G401 (cell line): ENCODE data around the gene SNAPC4. TPM values are rescaled to one million over a fixed set of nuclear protein-coding genes. Genes with fewer than 3 reads are reported as not detected.
A peak's percentile ranks its signal among the peaks of the same experiment; 100 is the strongest.

Experiments used
- DNase-seq: peaks from one replicate; pipeline ENCODE4 v3.0.0-alpha.2; 2015; ENCODE audit warnings: low spot score
- in situ Hi-C: cut with HindIII; loops from 2 replicates; pipeline ENCODE4 v1.10.0; 2016; ENCODE audit warnings: low sequenced_read_pairs, mixed read lengths
- total RNA-seq: library from RNA; depleted of rRNA; stranded (reverse); fragments of >200 nt; shearing (Covaris generic); gene quantifications from 2 replicates; pipeline ENCODE4 v1.2.3, GENCODE V29; 2014

Gene SNAPC4
- total RNA-seq, 1 experiment from 2014 or later = 12.4 TPM

DNA sequence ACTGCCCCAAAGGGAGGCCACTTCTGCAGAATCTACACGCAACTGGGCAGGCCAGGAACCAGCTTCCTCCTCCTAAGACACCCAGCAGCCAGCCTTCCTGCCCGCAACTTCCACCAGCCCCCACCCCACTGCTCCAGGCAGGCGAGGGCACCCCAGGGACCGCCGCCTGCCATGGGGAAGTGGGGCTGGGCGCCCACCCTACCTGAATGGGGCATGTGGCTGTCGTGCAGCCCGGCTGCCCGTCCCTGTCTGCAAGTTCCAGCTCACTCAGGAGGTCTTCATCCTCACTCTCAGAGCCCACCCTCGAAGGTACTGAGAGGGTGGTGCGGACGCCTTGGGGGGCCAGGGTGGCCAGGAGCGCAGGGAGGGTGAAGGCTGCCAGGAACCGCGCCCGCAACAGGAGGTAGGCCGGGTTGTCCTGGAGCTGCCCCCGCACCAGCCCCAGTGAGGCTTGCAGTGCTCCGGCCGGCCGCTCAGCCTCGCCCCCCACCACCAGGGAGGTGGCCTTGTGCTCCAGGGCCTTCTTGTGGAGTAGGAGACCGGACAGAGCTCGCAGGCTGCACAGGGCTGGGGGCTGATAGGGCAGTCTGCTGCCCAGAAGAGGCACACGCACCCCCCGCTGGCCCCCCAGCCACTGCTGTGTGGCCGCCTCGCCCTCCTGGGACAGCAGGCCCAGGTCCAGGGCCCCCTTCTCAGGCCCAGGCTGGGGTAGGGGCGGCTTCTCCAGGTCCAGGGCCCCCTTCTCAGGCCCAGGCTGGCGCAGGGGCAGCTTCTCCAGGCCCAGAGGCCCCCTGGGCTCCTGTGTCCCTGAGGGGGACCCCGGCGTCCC lies 22.4 kb downstream of the SNAPC4 start:
- DNase-seq = no peak
- in situ Hi-C loops = no loop called here

DNA sequence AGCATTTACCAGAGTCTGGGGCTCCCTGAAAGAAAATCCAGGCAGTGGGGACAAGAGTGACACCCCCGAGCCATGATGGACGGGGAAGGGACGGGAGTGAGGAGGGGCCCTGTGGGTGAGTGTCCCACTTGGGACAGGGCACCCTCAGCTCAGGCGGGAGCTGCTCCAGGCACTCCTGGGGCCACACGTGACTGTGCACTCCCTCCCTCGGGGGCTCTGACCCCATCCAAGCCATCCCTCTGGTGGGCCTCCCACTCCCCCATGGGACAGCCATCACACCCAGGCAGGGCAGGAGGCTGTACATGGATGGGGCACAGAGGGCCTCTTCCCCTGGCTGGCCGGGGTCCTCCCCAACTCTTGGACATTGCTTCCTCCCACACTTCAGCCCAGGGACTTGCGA lies 23.5 kb downstream of the SNAPC4 start:
- in situ Hi-C loops = no loop called here
- DNase-seq = no peak

DNA sequence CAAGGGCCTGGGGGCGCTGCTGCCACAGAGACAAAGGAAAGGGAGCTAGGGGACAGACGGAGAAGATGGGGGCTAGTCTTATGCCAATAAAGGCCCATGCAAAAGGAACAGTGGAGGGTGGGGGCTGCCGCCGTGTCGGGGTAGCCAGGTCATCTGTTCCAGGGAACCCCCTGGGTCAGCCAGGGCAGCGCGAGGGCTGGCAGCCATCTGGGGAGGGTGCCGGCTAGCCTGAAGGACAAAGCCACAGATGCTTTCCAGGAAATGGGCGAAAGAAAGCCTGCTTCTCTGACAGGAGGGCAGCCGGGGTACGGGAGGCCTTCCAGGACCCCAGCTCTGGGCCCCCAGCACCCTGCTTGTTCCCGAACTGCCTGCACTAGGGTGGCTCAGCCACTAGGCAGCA lies 24.9 kb downstream of the SNAPC4 start:
- no peak for DNase-seq
- in situ Hi-C loops = no loop called here

DNA sequence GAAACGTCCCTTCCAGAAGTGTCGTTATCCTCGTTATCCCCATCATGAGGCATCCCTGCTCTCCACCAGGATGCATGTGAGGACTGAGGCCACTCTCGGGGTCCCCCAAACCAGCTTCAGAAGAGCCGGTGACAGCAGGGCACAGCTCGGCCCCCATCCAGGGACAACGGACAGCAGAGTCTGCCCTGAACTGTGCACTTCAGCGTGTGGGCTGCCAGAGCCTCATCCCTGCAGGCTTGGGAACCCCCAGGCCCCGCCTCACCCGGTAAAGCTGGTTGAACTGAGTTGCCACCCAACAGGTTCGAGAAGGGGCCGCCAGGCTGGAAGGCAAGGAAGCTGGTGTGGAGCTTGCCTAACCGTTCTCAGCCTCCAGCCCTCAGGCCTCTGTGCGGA lies 25.8 kb downstream of the SNAPC4 start:
- in situ Hi-C loops = no loop called here

DNA sequence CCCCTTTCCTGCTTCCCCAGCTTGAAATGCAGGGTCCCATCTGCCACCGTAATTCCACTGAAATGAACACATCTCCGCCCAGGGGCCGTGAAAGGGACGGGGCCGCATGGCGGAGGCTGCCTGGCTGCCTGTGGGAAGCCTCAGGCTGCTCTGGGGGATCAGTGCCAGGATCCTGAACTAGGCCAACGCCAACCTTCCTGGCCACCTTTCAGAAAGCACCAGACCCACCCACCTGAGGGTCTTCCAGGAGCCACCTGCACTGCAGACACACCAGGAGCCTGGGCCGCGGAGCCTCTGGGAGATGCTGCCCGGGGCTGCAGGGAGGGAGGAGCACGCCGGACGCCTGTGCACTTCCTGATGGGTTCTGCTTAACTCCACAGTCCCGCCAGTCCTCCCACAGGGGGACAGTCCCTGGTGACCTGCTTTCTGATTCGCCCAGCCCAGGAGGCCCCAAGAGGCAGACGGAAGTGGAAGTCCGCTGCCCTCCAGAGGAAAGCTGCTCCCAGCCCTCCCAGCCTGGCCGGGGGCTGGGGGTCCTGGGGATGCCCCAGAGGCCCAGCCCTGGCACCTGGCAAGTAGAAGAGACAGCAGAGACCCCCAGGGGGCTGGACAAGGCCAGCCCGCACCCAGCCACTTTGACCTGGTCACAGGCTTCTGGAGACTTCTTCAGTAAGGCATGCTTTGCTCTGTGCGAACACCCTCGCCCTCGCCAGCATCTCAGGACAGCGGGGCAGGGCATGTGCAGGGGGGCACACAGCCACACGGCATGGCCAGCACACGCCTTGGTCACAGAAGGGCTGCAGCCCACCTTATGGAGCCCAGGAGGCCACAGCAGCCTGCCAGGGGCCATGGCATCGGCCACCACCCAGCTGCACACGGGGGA lies 26.4 kb downstream of the SNAPC4 start, which contains the start of gene CARD9:
Gene CARD9 (minus strand): TSS at position 370 of the 883 bp plus-strand sequence. CDS start 1,591 bp downstream, outside the sequence.
- peak; percentile 78 for DNase-seq
- in situ Hi-C loops = no loop called here

More for the DNA sequence above, 25.8 kb downstream of the SNAPC4 start:
- DNase-seq = no peak

DNA sequence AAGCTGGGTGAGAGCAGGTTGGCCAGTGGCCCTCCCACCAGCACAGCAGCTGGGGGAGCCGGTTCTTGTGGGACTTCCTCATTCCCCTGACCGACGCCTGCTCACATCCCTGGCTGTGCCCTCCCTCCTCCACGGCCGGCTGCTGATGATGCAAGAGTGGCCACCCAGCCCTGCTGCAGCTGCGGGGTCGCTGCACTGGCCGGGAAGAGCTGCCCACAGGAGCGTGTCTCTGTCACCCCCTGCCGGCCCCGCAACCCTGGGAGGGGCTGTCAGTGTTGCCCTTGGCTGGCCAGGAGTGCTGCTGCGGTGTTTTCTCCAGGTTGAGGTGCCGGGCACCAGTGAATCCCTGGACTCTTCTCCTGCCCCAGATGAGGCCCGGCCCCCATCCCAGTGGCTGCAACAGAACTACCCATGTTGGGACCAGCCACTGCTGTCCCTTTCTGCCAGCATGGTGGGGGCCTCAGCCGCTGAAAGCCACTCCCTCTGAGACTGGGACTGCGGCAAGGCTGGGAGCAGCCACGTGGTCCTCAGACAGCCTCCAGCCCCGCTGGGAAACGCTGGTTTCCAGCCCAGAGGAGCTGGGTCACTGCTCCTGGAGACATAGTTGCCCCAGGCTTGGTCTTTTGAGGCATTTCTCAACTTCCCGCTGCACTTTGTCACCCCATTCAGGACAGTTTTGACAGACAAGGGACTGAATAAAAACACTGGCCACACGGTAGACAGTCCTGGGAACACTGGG lies 27.2 kb downstream of the SNAPC4 start:
- no peak for DNase-seq
- in situ Hi-C loops = no loop called here

DNA sequence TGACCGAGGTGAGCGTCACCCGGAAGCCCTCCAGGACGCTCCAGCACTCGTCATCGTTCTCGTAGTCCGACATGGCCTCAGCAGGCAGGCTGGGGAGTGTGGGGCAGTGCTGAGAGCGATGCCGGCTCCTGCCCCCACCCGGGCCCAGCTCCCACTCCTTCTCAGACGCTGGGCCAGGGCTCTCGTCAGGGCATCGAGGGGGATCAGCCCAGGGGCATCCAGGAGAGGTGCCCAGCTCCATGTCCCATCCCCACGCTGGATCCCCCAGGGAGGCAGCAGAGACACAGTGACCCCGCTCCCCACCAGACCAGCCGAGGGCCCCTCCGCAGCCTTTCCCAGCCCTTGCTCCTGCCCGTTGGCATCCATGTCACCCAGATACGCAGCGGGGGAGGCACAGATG lies 28.0 kb downstream of the SNAPC4 start:
- in situ Hi-C loops = no loop called here
- no peak for DNase-seq

DNA sequence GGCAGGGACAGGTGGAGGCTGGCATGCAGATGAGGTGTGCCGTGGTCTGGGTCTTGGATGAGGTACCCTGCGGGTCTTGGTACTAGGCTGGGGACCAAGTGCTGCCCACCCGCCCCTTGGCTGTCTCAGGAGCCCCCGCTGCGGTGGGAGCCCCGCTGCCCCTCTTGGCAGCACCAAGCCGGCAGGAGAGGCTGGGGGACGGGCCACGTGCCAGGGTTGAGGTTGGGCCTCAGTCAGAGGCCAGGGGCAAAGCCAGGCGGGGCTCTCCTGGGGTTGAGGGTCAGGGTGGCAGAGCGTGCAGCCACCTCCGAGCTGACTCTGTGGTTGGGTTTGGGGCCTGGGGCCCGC lies 28.5 kb downstream of the SNAPC4 start:
- no peak for DNase-seq
- in situ Hi-C loops = no loop called here

DNA sequence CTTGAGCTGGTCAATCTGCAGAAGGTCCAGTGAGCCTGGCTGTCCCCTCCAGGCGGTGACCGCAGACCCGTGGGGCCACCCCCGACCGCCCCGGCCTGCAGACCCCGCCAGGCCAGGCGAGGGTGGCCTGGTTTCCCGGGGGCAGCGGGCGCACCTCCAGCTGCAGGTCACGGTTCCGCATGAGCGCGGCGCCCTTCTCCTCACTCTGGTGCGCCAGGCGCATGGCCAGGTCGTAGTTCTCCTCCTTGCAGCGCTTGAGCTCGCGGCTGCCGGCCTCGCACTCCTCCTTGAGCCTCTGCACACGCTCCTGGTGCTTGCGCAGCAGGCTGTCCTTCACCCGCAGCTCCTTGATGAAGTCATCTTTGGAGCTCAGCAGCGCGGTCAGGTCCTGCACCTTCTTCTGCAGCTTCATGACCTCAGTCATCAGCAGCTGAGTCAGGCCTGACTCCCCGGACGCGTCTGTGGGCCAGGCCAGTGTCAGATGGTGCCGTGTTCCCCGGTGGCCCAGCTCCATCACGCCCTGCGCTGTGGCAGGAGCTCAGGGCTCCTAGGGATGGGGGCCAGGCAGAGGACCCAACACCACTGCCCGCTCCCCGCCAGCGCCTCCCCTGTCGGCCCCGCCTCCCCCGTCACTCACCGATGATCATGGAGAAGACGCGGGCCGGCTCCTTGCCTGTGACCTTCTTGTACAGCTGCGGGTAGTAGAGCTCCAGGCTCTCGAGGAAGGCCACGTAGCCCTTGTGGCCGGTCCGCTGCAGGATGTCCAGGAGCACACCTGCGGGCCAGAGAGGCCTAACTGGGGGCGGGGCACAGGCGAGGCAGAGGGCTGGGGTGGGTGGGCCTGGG lies 29.1 kb downstream of the SNAPC4 start:
- DNase-seq = no peak
- in situ Hi-C loops = no loop called here

DNA sequence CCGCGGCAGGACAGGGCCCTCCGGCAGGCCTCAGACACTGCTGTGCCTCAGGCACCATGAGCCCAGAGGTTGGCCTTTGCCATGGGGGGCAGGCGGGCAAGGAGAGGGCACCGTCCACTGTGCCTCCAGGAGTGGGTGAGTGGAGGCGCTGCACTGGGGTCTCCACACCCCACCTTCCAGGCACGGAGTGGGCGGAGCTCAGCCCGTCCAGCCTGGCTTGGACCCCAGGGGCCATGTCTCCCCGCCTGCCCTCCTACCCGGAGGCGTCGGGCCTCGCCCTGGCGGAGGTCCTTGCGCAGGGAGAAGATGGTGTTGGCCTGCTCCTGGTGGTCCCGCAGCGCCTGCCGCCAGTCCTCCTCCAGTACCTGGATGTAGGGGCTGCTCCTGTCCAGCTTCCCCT lies 29.9 kb downstream of the SNAPC4 start:
- in situ Hi-C loops = no loop called here
- no peak for DNase-seq

DNA sequence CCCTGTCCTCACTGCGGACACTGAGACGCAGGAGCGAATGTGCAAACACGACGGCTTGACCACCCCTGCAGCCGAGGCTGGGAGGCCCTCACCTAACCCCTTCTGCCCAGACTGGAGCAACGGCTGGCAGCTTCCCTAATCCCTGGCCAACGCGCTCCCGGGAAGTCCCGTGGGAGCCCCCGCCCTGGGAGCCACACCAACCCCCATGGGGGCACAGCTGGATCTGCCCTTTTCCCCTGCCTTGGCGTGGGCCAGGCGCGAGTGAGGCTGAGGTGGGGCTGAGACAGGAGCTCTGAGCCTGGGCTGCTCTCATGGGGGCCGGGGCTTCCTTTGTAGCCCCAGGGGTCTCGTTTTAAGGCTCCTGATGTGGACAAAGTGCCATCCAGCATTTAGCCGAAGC lies 31.8 kb downstream of the SNAPC4 start:
- DNase-seq = no peak
- in situ Hi-C loops = no loop called here

DNA sequence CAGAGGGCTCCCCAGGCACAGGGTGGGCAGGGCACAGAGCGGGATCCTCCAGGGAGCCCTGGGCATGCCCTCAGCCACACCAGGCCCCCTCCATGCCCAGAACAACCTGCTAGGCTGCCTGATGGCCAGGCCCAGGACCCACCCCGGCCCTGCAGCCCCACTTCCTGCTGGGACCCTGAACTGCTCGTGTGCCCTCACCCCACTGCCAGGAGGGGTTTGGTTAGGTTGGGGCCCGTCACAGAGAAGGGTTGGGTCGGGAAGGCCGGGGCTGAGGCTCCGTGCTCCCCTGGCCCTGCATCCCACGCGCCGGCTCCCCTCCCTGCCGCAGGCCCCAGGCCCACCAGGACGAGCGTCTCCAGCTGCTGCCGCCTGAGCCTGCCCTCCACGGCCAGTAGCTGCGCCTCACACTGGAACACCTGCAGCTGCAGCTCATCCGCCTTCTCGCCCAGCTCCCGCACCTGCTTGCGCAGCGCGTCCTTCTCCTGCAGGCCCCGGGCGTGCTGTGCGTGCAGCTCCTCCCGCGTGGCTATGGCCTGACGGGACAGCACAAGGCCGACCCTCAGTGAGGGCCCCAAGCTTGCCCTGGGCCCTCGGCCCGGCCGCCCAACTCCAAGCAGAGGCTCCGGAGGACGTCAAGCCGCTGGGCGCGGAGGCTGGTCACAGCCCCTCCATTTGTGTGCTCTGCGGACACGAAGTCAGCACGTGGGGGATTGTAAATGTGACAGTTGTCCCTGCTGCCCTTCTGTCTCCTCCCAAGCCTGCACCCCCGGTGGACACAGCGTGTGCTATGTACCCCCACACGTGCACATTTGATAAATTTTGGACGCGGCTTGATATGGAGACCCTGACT lies 32.4 kb downstream of the SNAPC4 start:
- DNase-seq = no peak
- in situ Hi-C loops = no loop called here

DNA sequence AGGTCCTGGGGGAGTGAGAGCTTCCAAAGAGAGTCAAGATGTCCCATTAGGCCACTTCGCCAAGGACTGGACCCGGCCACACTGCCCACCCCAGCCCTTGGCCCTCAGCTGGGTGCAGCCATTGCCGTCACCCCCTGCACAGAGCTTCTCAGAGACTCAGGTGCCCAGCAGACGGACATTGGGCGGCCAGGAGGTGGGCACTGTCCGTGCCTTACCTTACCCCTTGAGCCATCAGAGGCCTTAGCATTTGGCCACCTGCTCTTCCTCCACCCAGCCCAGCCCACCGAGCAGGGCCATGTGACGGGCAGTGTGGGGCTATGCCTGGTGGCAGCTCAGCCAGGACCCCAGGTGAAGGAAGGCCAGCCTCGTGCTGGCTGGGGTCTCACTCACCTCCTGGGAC lies 33.1 kb downstream of the SNAPC4 start:
- in situ Hi-C loops = no loop called here
- no peak for DNase-seq

DNA sequence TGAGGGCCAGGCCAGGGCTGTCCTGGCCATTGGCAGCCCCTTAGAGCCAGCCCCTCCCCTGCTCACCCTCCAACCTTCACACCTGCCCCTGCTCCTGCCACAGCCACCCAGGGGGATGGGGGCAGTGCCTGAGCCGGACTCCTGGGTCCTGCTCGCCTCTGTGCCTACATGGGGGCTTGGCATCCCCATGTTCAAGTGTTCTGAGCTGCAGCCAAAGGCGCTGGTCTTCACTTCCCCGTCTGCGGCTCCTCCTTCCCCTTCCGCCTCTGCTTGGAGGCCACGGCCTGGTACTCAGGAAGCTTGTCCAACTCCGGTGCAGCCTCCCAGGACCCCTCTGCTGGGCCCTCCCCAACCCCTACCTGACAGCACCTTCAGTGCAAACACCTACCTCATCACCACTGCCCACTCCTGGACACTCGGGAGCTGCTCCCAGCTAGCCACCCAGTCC lies 34.2 kb downstream of the SNAPC4 start:
- in situ Hi-C loops = no loop called here

DNA sequence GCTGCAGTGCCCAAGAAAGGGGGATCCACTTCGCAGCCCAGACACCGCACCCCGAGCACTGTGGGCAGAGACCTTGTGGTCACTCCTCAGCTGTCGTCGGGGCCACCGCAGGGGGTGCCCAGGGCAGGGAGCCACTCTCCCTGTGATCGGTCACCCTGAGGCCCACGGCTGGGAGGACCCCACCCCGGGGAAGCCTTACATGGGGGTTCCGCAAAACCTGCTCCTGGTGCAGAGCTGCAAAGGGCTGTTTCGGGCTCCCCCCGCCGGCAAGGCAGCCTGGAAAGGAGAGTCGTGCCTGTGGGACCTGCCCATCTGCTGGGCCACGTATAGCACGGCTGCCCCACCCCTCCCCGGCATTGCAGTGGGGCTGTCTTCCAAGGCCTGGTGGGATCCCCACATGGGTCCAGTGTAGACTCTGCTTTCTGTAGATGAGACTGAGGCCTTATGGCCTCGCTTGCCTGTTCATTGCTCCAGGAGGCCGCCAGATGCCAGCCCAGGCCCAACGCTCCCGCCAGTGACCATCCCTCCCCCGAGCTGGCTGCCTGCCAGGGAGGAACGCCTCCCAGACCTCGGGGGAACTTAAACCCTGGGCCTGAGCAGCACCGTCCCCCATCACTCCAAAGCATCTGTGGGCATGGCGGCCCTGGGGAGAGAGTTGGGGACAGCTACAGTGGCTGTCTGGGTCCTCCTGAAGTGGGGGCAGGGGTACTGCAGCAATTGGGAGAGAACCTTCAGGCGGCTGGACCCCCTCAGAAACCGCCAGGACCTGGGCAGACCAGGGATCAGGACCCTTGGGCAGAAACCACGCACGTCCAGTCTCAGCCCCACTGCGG lies 34.8 kb downstream of the SNAPC4 start:
- in situ Hi-C loops = no loop called here
- no peak for DNase-seq

More for the DNA sequence above, 34.2 kb downstream of the SNAPC4 start:
- DNase-seq = no peak

DNA sequence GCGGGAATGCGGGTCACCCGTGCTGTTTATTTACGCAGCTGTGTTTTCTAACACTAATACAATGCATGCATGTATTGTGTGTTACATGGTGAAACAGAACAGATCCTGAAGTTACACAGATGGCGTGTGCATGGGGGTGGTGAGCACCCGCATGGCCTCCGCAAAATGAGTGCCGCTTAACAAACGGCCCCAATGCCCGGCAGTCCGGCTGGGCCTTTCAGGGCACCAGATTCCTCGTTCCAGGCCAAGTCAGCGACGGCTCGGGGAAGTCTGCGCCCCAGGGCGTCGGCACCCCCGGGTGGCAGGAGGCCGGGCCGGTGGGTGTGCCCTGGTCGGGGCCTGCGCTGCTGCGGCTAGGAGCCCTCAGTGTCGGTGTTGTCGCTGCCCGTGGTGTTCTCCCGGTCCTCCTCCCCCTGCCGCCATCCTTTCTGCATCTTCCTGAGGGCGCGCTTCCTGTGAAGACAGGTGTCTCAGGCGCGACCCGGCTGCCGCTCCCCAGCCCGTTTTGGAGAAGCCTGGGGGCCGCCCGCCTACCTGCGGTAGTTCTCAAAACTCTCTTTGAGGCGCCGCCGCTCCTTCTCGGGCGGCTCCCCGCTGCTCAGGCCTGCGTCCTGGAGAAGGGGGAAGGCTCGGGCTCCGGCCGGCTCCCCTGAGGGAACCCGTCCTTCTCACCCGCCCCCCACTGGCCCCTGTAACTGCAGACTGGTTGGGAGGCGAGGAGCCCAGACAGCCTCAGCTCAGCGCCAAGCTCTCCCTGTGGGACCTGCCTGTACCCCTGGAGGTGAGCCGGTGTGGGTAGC lies 35.8 kb downstream of the SNAPC4 start:
- no peak for DNase-seq
- in situ Hi-C loops = no loop called here
